Retina (tissue), 1 donor: ENCODE data around the gene NFATC1.

Experiments
- DNase-seq: peaks from one replicate; pipeline ENCODE4 v3.0.0-alpha.2; 2016

NFATC1 gene

GRCh38 chr18:79511671-79512301 is 116.1 kb downstream of the NFATC1 start:
- DNase-seq = no peak

- no peak for DNase-seq
These were observed 117.0 kb downstream of the NFATC1 start for GRCh38 chr18:79512461-79513380.

- no peak for DNase-seq
These were observed 117.8 kb downstream of the NFATC1 start for GRCh38 chr18:79513381-79514081.

- no peak for DNase-seq
These were observed 119.6 kb downstream of the NFATC1 start for GRCh38 chr18:79515331-79515730.

- no peak for DNase-seq
These were observed 120.2 kb downstream of the NFATC1 start for GRCh38 chr18:79515944-79516351.

GRCh38 chr18:79516441-79516931 is 120.8 kb downstream of the NFATC1 start:
- DNase-seq = no peak

GRCh38 chr18:79517341-79517740 is 121.6 kb downstream of the NFATC1 start:
- DNase-seq = no peak

GRCh38 chr18:79518028-79518682 is 122.4 kb downstream of the NFATC1 start:
- no peak for DNase-seq

GRCh38 chr18:79518683-79519128 is 123.0 kb downstream of the NFATC1 start:
- DNase-seq = no peak

- DNase-seq = peak; percentile 67
These were observed 124.2 kb downstream of the NFATC1 start for GRCh38 chr18:79519751-79520477.

- no peak for DNase-seq
These were observed 125.0 kb downstream of the NFATC1 start for GRCh38 chr18:79520478-79521390.

- no peak for DNase-seq
These were observed 125.9 kb downstream of the NFATC1 start for GRCh38 chr18:79521416-79522205.

GRCh38 chr18:79522451-79523205 is 126.9 kb downstream of the NFATC1 start:
- no peak for DNase-seq

GRCh38 chr18:79523206-79523735 is 127.5 kb downstream of the NFATC1 start:
- no peak for DNase-seq

- DNase-seq = no peak
These were observed 128.0 kb downstream of the NFATC1 start for GRCh38 chr18:79523736-79524180.

GRCh38 chr18:79524181-79525078 is 128.7 kb downstream of the NFATC1 start:
- DNase-seq = no peak

GRCh38 chr18:79525556-79526467 is 130.1 kb downstream of the NFATC1 start:
- no peak for DNase-seq
